KMS-11 (cell line): ENCODE data around the gene DBT.

Experiments used
- H2AFZ ChIP-seq: fragments of 200-600 bp; sonication (generic); 2 replicates; pipeline ENCODE4 v1.6.1; 2016; ENCODE audit warnings: antibody characterized with exemption, mixed run types, low read depth
- H3K27ac ChIP-seq: fragments of 200-600 bp; sonication (generic); 2 replicates; pipeline ENCODE4 v1.6.1; 2016; ENCODE audit warnings: mild to moderate bottlenecking, mixed run types
- H3K27me3 ChIP-seq: fragments of 200-600 bp; sonication (generic); 2 replicates; pipeline ENCODE4 v1.6.1; 2017; ENCODE audit warnings: mild to moderate bottlenecking, low read depth, mixed run types, moderate library complexity; ENCODE audit not compliant: insufficient read depth
- H3K36me3 ChIP-seq: fragments of 200-600 bp; sonication (generic); 2 replicates; pipeline ENCODE4 v1.6.1; 2017; ENCODE audit warnings: mild to moderate bottlenecking, mixed run types; ENCODE audit not compliant: insufficient read depth
- H3K4me1 ChIP-seq: fragments of 200-600 bp; sonication (generic); 2 replicates; pipeline ENCODE4 v1.6.1; 2016; ENCODE audit warnings: mild to moderate bottlenecking, low read depth, mixed run types; ENCODE audit not compliant: poor library complexity, severe bottlenecking
- H3K4me2 ChIP-seq: fragments of 200-600 bp; sonication (generic); 2 replicates; pipeline ENCODE4 v1.7.0; 2016; ENCODE audit warnings: mild to moderate bottlenecking, mixed run types
- H3K4me3 ChIP-seq: fragments of 200-600 bp; sonication (generic); IDR thresholded peaks from 2 replicates; pipeline ENCODE4 v1.6.1; 2017; ENCODE audit warnings: low read depth, low read length, mixed read lengths; ENCODE audit not compliant: insufficient read depth
- H3K79me2 ChIP-seq: fragments of 200-600 bp; sonication (generic); 2 replicates; pipeline ENCODE4 v1.6.1; 2016; ENCODE audit warnings: low read depth, mixed run types; ENCODE audit not compliant: insufficient read depth
- H3K9ac ChIP-seq: fragments of 200-600 bp; sonication (generic); 2 replicates; pipeline ENCODE4 v1.6.1; 2016; ENCODE audit warnings: mild to moderate bottlenecking, mixed run types
- H4K20me1 ChIP-seq: fragments of 200-600 bp; sonication (generic); 2 replicates; pipeline ENCODE4 v1.6.1; 2016; ENCODE audit warnings: mild to moderate bottlenecking, mixed run types; ENCODE audit not compliant: insufficient read depth
- TF ChIP-seq, protein P1 (sequence below): fragments of 200-600 bp; sonication (generic); conservative IDR thresholded peaks from 2 replicates; pipeline ENCODE4 v1.6.1; 2017; ENCODE audit warnings: low read depth, mild to moderate bottlenecking, antibody characterized with exemption, low read length, moderate library complexity, mixed read lengths

The DBT gene

DNA sequence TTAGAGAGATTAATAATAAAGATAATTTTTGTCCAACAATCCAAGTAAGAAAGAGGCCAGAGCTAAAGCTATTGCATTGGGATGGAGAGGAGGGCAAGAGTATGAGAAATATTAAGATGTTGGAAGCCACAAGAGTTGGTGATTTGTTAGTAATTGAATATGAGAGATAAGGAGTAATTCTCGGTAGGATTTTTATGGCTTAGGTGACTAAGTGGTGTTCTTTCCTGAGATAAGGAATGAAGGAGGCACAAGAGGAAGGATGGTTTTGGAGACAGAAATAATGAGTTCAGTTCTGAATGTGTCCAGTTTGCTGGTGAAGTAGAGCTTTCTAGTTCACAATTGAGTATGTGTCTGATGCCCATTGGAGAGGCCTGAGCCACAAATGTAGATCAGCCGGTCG lies 107.3 kb downstream of the DBT start:
- TF ChIP-seq, protein P1, sequence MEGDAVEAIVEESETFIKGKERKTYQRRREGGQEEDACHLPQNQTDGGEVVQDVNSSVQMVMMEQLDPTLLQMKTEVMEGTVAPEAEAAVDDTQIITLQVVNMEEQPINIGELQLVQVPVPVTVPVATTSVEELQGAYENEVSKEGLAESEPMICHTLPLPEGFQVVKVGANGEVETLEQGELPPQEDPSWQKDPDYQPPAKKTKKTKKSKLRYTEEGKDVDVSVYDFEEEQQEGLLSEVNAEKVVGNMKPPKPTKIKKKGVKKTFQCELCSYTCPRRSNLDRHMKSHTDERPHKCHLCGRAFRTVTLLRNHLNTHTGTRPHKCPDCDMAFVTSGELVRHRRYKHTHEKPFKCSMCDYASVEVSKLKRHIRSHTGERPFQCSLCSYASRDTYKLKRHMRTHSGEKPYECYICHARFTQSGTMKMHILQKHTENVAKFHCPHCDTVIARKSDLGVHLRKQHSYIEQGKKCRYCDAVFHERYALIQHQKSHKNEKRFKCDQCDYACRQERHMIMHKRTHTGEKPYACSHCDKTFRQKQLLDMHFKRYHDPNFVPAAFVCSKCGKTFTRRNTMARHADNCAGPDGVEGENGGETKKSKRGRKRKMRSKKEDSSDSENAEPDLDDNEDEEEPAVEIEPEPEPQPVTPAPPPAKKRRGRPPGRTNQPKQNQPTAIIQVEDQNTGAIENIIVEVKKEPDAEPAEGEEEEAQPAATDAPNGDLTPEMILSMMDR = no peak
- Histone ChIP-seq H3K4me1 (no peaks in the 10 kb centered on the region), H3K4me3 (no peak overlapping the region), H3K36me3 (0 out of 2 replicates have a peak, but pooled peaks cover 3% of the 10 kb centered on the region), H3K27me3 (no peaks in the 10 kb centered on the region), H3K79me2 (no peaks in the 10 kb centered on the region), H3K9ac (no peak overlapping the region), H2AFZ (no peak overlapping the region), H4K20me1 (no peaks in the 10 kb centered on the region), H3K27ac (no peak overlapping the region), H3K4me2 (no peak overlapping the region)

DNA sequence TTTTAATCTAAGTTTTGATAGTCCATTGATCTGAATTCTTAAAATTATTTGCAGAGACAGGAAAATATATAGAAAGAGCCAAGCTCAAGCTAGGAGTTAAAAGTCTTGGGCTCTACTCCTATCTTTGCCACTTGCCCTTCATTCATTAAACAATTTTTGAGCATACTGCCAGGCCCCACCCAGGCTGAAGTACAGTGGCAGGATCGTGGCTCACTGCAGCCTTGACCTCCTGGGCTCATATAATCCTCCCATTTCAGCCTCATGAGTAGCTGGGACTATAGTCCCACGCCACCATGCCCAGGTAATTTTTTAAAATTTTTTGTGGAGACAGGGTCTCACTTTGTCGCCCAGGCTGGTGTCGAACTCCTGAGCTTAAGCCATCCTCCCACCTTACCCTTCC lies 108.4 kb downstream of the DBT start:
- TF ChIP-seq, protein P1 = no peak
- Histone ChIP-seq H3K4me2 (no peak overlapping the region), H3K36me3 (0 out of 2 replicates have a peak, but pooled peaks cover 3% of the 10 kb centered on the region), H3K4me1 (no peaks in the 10 kb centered on the region), H3K4me3 (no peak overlapping the region), H2AFZ (no peak overlapping the region), H3K79me2 (no peaks in the 10 kb centered on the region), H3K9ac (no peak overlapping the region), H3K27ac (no peak overlapping the region), H3K27me3 (no peaks in the 10 kb centered on the region), H4K20me1 (no peaks in the 10 kb centered on the region)

DNA sequence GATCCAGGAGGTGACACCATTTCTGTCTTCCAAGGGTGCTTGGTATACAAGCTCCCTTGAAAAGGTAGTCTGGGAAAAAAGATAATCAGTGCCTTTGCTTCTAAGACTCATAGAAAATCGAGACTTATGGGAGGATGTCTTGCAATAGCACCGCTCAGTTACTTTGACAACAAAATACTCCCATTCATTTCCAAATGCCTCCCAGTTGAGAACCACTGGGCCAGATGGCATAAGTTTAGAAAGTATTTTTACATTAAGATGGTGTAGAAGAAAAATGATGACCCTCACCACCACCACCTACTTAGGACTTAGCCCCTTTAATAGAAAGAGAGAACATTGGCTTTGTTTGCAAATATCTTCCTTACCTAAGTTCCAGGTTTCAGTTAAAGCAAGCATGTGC lies 112.0 kb downstream of the DBT start:
- H3K36me3 ChIP-seq = 0 out of 2 replicates have a peak, but pooled peaks cover 3% of the 10 kb centered on the region
- no peak overlapping the region for H2AFZ ChIP-seq
- H3K4me3 ChIP-seq = no peak overlapping the region
- no peak overlapping the region for H3K9ac ChIP-seq
- no peaks in the 10 kb centered on the region for H4K20me1 ChIP-seq
- peaks cover 6% of the 10 kb centered on the region for H3K4me1 ChIP-seq
- H3K27me3 ChIP-seq = no peaks in the 10 kb centered on the region
- no peak overlapping the region for H3K27ac ChIP-seq
- peaks cover 7% of the 10 kb centered on the region; the same call in 1 of the 2 replicates for H3K79me2 ChIP-seq
- TF ChIP-seq, protein P1 = no peak
- H3K4me2 ChIP-seq = no peak overlapping the region
